GM12801 (cell line): ENCODE results near the gene ANKHD1.

Source experiments
- TF ChIP-seq, protein P1 (sequence below): IDR thresholded peaks from one replicate; pipeline ENCODE4 v1.5.1; 2011; ENCODE audit warnings: control low read depth; ENCODE audit not compliant: insufficient read length; ENCODE audit errors: extremely low read depth

The ANKHD1 gene

DNA sequence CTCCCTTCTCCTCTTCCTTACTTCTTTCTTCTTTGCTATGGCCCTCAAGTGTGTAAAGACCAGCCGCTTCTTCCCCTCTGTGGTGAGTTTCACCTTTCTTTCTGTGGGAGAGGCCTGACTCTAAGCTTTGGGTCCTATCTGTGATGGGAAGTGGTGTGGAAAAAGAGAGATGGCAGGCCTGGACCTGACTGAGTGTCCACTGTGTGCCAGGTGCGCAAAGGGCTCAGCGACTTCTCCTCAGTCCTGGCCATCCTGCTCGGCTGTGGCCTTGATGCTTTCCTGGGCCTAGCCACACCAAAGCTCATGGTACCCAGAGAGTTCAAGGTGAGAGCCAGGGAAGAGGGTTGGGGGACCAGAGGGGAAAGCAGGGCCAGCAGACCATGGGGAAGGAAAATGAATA lies 35.7 kb upstream of the ANKHD1 start:
- TF ChIP-seq, protein P1, sequence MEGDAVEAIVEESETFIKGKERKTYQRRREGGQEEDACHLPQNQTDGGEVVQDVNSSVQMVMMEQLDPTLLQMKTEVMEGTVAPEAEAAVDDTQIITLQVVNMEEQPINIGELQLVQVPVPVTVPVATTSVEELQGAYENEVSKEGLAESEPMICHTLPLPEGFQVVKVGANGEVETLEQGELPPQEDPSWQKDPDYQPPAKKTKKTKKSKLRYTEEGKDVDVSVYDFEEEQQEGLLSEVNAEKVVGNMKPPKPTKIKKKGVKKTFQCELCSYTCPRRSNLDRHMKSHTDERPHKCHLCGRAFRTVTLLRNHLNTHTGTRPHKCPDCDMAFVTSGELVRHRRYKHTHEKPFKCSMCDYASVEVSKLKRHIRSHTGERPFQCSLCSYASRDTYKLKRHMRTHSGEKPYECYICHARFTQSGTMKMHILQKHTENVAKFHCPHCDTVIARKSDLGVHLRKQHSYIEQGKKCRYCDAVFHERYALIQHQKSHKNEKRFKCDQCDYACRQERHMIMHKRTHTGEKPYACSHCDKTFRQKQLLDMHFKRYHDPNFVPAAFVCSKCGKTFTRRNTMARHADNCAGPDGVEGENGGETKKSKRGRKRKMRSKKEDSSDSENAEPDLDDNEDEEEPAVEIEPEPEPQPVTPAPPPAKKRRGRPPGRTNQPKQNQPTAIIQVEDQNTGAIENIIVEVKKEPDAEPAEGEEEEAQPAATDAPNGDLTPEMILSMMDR, result no peak

DNA sequence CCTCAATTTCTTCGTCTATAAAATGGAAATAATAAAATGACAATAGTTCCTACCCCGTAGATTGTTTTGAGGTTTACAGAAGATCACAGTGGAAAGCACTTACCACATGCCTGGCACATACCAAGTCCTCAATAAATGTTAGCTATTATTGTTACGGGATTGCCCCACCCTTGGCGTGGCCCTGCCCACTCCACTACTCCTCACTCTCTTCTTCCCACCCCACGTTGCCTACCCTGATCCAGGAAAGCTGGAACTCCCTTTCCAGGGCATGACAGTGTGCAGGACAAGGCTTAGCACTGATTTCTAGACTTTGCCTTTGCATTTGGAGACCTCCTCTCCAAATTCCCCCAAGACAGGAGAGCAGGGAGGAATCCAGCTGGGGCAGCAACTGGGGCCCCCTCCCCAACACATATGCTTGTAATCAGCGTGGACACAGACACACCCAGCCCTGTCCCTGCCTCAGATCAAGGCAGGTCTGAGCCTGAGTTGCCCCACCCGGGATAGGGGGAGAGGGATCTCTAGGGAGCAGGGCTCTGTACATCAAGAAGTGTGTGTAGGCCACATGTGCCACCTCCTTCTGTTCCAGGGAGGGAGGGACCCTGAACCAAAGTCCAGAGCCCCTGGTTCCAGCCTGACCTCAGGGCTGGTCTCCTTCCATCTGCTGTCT lies 34.9 kb upstream of the ANKHD1 start:
- TF ChIP-seq, protein P1, result no peak

DNA sequence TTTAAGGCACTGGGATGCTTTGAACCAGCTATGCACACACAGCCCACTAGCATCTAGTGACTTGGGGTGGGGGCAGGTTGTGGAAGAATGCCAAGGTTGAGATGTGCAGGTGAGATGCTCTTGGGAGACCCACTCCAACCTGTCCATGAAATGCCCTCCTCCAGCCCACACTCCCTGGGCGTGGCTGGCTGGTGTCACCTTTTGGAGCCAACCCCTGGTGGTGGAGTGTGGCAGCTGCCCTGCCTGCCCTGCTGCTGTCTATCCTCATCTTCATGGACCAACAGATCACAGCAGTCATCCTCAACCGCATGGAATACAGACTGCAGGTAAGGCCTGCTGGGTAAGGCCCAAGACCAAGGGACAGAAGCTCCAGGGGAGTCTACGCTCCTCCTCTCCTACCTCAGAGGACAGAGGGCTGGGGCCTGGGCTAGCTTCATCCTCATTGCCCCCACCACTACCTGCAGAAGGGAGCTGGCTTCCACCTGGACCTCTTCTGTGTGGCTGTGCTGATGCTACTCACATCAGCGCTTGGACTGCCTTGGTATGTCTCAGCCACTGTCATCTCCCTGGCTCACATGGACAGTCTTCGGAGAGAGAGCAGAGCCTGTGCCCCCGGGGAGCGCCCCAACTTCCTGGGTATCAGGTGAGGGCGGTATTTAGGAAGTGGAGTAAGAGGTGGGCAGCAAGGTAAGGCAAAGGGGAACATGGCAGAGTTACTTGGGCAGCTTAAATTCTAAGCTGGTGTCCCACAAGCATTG lies 34.2 kb upstream of the ANKHD1 start:
- TF ChIP-seq, protein P1, result no peak

DNA sequence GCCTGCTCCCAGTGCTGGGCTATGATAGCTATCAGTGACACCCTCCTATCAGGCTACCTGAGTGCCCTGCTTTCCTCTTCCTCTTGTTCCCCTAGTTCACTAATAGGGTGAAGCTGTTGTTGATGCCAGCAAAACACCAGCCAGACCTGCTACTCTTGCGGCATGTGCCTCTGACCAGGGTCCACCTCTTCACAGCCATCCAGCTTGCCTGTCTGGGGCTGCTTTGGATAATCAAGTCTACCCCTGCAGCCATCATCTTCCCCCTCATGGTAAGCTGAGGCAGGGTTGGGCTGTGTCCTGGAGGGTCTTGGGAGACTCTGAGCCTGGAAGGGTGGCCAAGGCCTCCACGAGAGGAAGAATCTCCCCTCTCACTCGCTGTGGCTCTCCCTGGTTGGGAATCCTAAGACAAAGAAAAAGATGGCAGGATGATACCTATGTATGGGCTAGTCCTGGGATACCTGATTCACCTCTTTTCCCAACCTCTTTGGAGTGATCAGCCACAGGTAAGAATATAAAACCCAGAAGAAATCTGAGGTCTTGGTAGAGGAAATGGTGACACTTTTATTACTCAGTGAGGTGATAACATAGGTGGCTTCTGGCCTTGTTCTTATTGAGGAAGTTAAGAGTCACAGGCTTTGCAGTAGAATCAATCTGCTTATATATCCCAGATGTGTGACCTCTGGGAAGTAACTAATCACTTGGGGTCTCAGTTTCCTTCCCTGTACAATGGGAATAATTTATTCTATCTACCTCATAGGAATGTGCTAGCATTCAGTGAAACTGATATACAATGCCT lies 30.1 kb upstream of the ANKHD1 start:
- TF ChIP-seq, protein P1, result no peak

DNA sequence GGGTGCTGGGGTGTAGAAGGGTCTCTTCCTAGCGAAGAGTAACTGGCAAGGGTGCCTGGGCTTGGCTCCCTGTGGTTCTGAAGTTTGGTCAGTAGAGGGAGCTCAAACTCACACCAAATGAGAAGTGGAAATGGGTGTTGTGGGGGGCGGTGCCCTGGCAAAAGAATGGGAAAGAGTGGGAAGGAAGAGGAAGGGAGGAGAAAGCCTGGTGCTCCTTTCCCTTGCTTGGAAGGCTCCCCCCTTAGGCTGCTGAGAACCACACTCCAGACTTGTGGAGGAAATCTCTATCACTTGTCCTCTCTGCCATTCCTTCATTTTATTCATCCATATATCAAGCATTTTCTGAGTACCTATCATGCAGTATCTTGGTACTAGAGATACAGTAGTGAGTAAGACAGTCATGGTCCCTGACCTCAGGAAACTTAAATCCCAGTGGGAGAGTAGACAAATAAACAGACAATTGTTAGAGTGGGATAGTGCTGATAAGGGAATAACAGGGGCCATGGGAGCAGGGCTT lies 28.6 kb upstream of the ANKHD1 start:
- TF ChIP-seq, protein P1, result no peak

DNA sequence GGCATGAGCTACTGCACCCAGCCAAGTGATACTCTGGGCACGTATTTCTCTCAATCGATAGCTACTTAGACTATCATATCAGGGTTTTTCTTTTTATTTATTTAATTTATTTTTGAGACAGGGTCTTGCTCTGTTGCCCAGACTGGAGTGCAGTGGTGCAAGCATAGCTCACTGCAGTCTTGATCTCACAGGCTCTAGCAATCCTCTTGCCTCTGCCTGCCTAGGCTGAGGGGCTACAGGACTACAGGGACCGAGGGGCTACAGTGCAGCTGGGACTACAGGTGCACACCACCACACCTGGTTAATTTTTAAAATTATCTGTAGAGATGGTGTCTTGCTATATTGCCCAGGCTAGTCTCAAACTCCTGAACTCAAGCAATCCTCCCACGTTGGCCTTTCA lies 20.3 kb upstream of the ANKHD1 start:
- TF ChIP-seq, protein P1, result no peak

DNA sequence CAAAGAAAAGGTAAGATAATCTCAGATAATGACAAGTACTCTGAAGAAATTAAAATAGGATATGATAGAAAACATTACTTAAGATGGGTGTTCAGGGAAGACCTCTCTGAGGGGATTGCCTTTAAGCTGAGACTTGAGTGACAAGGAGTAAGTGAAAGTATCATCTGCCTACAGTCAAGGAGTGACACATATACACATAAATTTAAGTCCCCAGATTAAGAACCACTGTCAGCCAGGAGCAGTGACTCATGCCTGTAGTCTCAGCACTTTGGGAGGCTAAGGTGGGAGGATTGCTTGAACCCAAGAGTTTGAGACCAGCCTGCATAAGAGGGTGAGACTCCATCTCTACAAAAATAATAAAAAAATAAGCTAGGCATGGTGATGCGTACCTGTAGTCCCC lies 19.7 kb upstream of the ANKHD1 start:
- TF ChIP-seq, protein P1, result no peak
